H1 (cell line): ENCODE measurements around the gene PTGDS. TPM values are rescaled to one million over a fixed set of nuclear protein-coding genes. Genes with fewer than 3 reads are reported as not detected.

Experiments
- BCL11A ChIP-seq, 2 experiments: IDR thresholded peaks; one replicate each; pipeline ENCODE4 v1.6.1; 2011; ENCODE audit warnings: low read depth in 2 of 2, low read length in 2 of 2, mild to moderate bottlenecking in 2 of 2
- CHD1 ChIP-seq: IDR thresholded peaks from 2 replicates; pipeline ENCODE4 v1.6.1; 2012; ENCODE audit warnings: low read depth, low read length, improper control_type of control experiment
- EGR1 ChIP-seq: IDR thresholded peaks from 2 replicates; pipeline ENCODE4 v1.6.1; 2011; ENCODE audit warnings: low read depth, low read length, borderline replicate concordance
- FOSL1 ChIP-seq: IDR thresholded peaks from 2 replicates; pipeline ENCODE4 v1.6.1; 2011; ENCODE audit warnings: mild to moderate bottlenecking, low read depth, low read length, moderate library complexity; ENCODE audit not compliant: insufficient read depth
- HDAC2 ChIP-seq, 2 experiments: fragments of 300-600 bp in 1 of 2; sonication (generic) in 1 of 2; IDR thresholded peaks; 2 replicates each; pipeline ENCODE4 v1.6.1; 2011 to 2012; ENCODE audit warnings: low read depth in 2 of 2, low read length in 2 of 2, mild to moderate bottlenecking in 2 of 2, moderate library complexity in 2 of 2, borderline replicate concordance in 1 of 2, inconsistent platforms in 1 of 2
- JUN ChIP-seq: IDR thresholded peaks from 2 replicates; pipeline ENCODE4 v1.6.1; 2011; ENCODE audit warnings: low read depth, mild to moderate bottlenecking, improper control_type of control experiment, low read length
- JUND ChIP-seq: IDR thresholded peaks from 2 replicates; pipeline ENCODE4 v1.6.1; 2011; ENCODE audit warnings: mild to moderate bottlenecking, improper control_type of control experiment, low read length
- KDM1A ChIP-seq: fragments of 200-600, 300-600 bp; sonication (generic); IDR thresholded peaks from 2 replicates; pipeline ENCODE4 v1.7.1; 2016; ENCODE audit warnings: mild to moderate bottlenecking, low read length, borderline replicate concordance
- KDM4A ChIP-seq: IDR thresholded peaks from one replicate; pipeline ENCODE4 v1.7.1; 2012; ENCODE audit warnings: low read depth, mild to moderate bottlenecking, moderate library complexity, low read length, inconsistent platforms; ENCODE audit not compliant: severe bottlenecking
- KDM5A ChIP-seq: fragments of 200-600 bp; IDR thresholded peaks from 2 replicates; pipeline ENCODE4 v1.7.1; 2012; ENCODE audit warnings: mild to moderate bottlenecking, low read length, inconsistent platforms, mixed read lengths
- NRF1 ChIP-seq: IDR thresholded peaks from 2 replicates; pipeline ENCODE4 v1.6.1; 2011; ENCODE audit warnings: mild to moderate bottlenecking, low read depth, low read length, improper control_type of control experiment
- POLR2A ChIP-seq, 2 experiments: IDR thresholded peaks; 1 replicate in 1 of 2; 2 replicates in 1 of 2; pipeline ENCODE4 v1.6.1; 2011; ENCODE audit warnings: low read depth in 2 of 2, low read length in 2 of 2, mild to moderate bottlenecking in 2 of 2; ENCODE audit errors: control extremely low read depth in 1 of 2
- POU5F1 ChIP-seq: IDR thresholded peaks from 2 replicates; pipeline ENCODE4 v1.6.1; 2011; ENCODE audit warnings: low read depth, mild to moderate bottlenecking, low read length, moderate library complexity
- RAD21 ChIP-seq, 2 experiments: IDR thresholded peaks in 1 of 2; conservative IDR thresholded peaks in 1 of 2; 2 replicates each; pipeline ENCODE4 v1.6.1; 2011; ENCODE audit warnings: low read depth in 2 of 2, low read length in 2 of 2, improper control_type of control experiment in 1 of 2, inconsistent platforms in 1 of 2, mild to moderate bottlenecking in 1 of 2, moderate library complexity in 1 of 2
- SIRT6 ChIP-seq: IDR thresholded peaks from one replicate; pipeline ENCODE4 v1.7.1; 2012; ENCODE audit warnings: low read length, inconsistent platforms
- SP1 ChIP-seq: IDR thresholded peaks from 2 replicates; pipeline ENCODE4 v1.6.1; 2011; ENCODE audit warnings: low read depth, low read length
- SUZ12 ChIP-seq: fragments of 200-600 bp; sonication (generic); IDR thresholded peaks from 2 replicates; pipeline ENCODE4 v1.6.1; 2012; ENCODE audit warnings: mild to moderate bottlenecking, inconsistent platforms, low read length, moderate library complexity, mixed read lengths
- TAF1 ChIP-seq: IDR thresholded peaks from 2 replicates; pipeline ENCODE4 v1.6.1; 2011; ENCODE audit warnings: mild to moderate bottlenecking, low read depth, low read length
- YY1 ChIP-seq: IDR thresholded peaks from 2 replicates; pipeline ENCODE4 v1.6.1; 2011; ENCODE audit warnings: low read depth, mild to moderate bottlenecking, low read length
- ZNF274 ChIP-seq: IDR thresholded peaks from 2 replicates; pipeline ENCODE4 v1.7.0; 2012; ENCODE audit warnings: low read length, borderline replicate concordance; ENCODE audit errors: extremely low read depth
- polyA plus RNA-seq, 7 experiments: library from polyadenylated mRNA; depleted of rRNA in 3 of 7; stranded (reverse) in 5 of 7; unstranded in 2 of 7; fragments of >200 nt in 5 of 7; fragments of 200-250 nt in 2 of 7; gene quantifications; 1 replicate in 5 of 7; 2 replicates in 1 of 7; 4 replicates in 1 of 7; pipeline versions ENCODE4 v1.2.1 to v1.2.3, GENCODE V29; 2011 to 2013; ENCODE audit warnings: missing spikeins in 2 of 7, mixed read lengths in 2 of 7
- total RNA-seq: library from RNA; stranded (reverse); fragmentation: NEBNext Ultra II Directional; extraction: Animal tissue kit (Norgen Biotek cat#: 25700); gene quantifications from 2 replicates; pipeline ENCODE4 v1.2.1, GENCODE V29; 2021
- TF ChIP-seq, protein P1 (sequence below), 3 experiments: IDR thresholded peaks; 1 replicate in 2 of 3; 2 replicates in 1 of 3; pipeline versions ENCODE4 v1.5.1 to v1.6.1; 2011; ENCODE audit warnings: low read length in 3 of 3, mild to moderate bottlenecking in 3 of 3, inconsistent platforms in 2 of 3, low read depth in 1 of 3, moderate library complexity in 1 of 3; ENCODE audit not compliant: insufficient read depth in 1 of 3; ENCODE audit errors: control extremely low read depth in 1 of 3

Gene PTGDS
- total and polyA plus RNA-seq, 2 of the 8 experiments (the other 6 are each of a cell fraction or from before 2014, with no cell fraction given) = 1.7 to 2.3 TPM

GRCh38 chr9:136949817-136950655 lies 27.3 kb upstream of the PTGDS start (continued):
- TF ChIP-seq NRF1 = 0 out of 2 replicates have a peak, but pooled peaks have one; percentile 1
- TF ChIP-seq BCL11A (IDR thresholded peaks at IDR 0.05; ENCODE audit: low read depth in 2 of 2, low read length in 2 of 2) = no peak
- TF ChIP-seq SUZ12 = no peak
- no peak for TF ChIP-seq HDAC2 (IDR thresholded peaks at IDR 0.05; ENCODE audit: borderline replicate concordance in 1 of 2, low read depth in 2 of 2, low read length in 2 of 2)
- no peak for TF ChIP-seq JUND
- TF ChIP-seq TAF1 = no peak
- TF ChIP-seq CHD1 = no peak
- TF ChIP-seq, protein P1, sequence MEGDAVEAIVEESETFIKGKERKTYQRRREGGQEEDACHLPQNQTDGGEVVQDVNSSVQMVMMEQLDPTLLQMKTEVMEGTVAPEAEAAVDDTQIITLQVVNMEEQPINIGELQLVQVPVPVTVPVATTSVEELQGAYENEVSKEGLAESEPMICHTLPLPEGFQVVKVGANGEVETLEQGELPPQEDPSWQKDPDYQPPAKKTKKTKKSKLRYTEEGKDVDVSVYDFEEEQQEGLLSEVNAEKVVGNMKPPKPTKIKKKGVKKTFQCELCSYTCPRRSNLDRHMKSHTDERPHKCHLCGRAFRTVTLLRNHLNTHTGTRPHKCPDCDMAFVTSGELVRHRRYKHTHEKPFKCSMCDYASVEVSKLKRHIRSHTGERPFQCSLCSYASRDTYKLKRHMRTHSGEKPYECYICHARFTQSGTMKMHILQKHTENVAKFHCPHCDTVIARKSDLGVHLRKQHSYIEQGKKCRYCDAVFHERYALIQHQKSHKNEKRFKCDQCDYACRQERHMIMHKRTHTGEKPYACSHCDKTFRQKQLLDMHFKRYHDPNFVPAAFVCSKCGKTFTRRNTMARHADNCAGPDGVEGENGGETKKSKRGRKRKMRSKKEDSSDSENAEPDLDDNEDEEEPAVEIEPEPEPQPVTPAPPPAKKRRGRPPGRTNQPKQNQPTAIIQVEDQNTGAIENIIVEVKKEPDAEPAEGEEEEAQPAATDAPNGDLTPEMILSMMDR (IDR thresholded peaks at IDR 0.05; ENCODE audit: control extremely low read depth in 1 of 3, insufficient read depth in 1 of 3, low read depth in 1 of 3, low read length in 3 of 3) = no peak
- TF ChIP-seq EGR1 = no peak
- TF ChIP-seq JUN = no peak
- peak in 1 of 2 experiments; percentile 29; a peak in 1 of 3 replicates for TF ChIP-seq POLR2A (IDR thresholded peaks at IDR 0.05; ENCODE audit: control extremely low read depth in 1 of 2, low read depth in 2 of 2, low read length in 2 of 2)
- TF ChIP-seq KDM4A = peak; percentile 42
- no peak for TF ChIP-seq KDM5A
- TF ChIP-seq FOSL1 = no peak
- TF ChIP-seq SP1 = peak; percentile 77
- no peak for TF ChIP-seq RAD21 (IDR thresholded peaks at IDR 0.05 in 1 of 2, conservative IDR thresholded peaks at IDR 0.05 in 1 of 2; ENCODE audit: low read depth in 2 of 2, low read length in 2 of 2)
- no peak for TF ChIP-seq POU5F1
- no peak for TF ChIP-seq YY1
- no peak for TF ChIP-seq SIRT6
- no peak for TF ChIP-seq KDM1A
- TF ChIP-seq ZNF274 = no peak
